Trophoblast cell (in vitro differentiated cells and primary cell): ENCODE data around the gene FNDC1.

ENCODE experiments used
- DNase-seq, 2 donors: peaks; one replicate each; pipeline ENCODE4 v3.0.0-alpha.2; 2016
- H2AFZ ChIP-seq: 2 replicates; pipeline ENCODE4 v1.6.1; 2013; ENCODE audit warnings: low read length, moderate library complexity, mild to moderate bottlenecking; ENCODE audit not compliant: insufficient read depth, poor library complexity
- H2AK5ac ChIP-seq: 2 replicates; pipeline ENCODE4 v1.6.1; 2013; ENCODE audit warnings: mild to moderate bottlenecking, low read length
- H2BK120ac ChIP-seq: 2 replicates; pipeline ENCODE4 v1.6.1; 2013; ENCODE audit warnings: low read length, mild to moderate bottlenecking, moderate library complexity; ENCODE audit not compliant: insufficient read depth, poor library complexity
- H2BK12ac ChIP-seq: 2 replicates; pipeline ENCODE4 v1.6.1; 2013; ENCODE audit warnings: mild to moderate bottlenecking, low read length, moderate library complexity
- H2BK5ac ChIP-seq: 2 replicates; pipeline ENCODE4 v1.6.1; 2013; ENCODE audit warnings: low read length, low read depth, moderate library complexity, mild to moderate bottlenecking; ENCODE audit not compliant: poor library complexity
- H3K14ac ChIP-seq: 2 replicates; pipeline ENCODE4 v1.6.1; 2013; ENCODE audit warnings: mild to moderate bottlenecking, low read length
- H3K18ac ChIP-seq: 2 replicates; pipeline ENCODE4 v1.6.1; 2013; ENCODE audit warnings: mild to moderate bottlenecking, low read length
- H3K23ac ChIP-seq: 2 replicates; pipeline ENCODE4 v1.6.1; 2013; ENCODE audit warnings: low read length
- H3K27ac ChIP-seq: 2 replicates; pipeline ENCODE4 v1.5.1; 2013; ENCODE audit warnings: low read depth, mild to moderate bottlenecking, inconsistent platforms, low read length, moderate library complexity
- H3K27me3 ChIP-seq: 2 replicates; pipeline ENCODE4 v1.6.1; 2013; ENCODE audit warnings: inconsistent platforms, mild to moderate bottlenecking, low read length, moderate library complexity; ENCODE audit not compliant: insufficient read depth
- H3K36me3 ChIP-seq, 2 experiments: 1 replicate in 1 of 2; 2 replicates in 1 of 2; pipeline ENCODE4 v1.6.1; 2013; ENCODE audit warnings: low read length in 2 of 2, mild to moderate bottlenecking in 2 of 2, moderate library complexity in 1 of 2; ENCODE audit not compliant: insufficient read depth in 2 of 2, control insufficient read depth in 1 of 2
- H3K4ac ChIP-seq: 2 replicates; pipeline ENCODE4 v1.6.1; 2013; ENCODE audit warnings: low read depth, mild to moderate bottlenecking, low read length, moderate library complexity
- H3K4me1 ChIP-seq, 2 experiments: 1 replicate in 1 of 2; 2 replicates in 1 of 2; pipeline ENCODE4 v1.6.1; 2013; ENCODE audit warnings: low read length in 2 of 2, mild to moderate bottlenecking in 2 of 2, moderate library complexity in 1 of 2; ENCODE audit not compliant: insufficient read depth in 2 of 2, control insufficient read depth in 1 of 2
- H3K4me2 ChIP-seq: 2 replicates; pipeline ENCODE4 v1.6.1; 2013; ENCODE audit warnings: inconsistent platforms, mild to moderate bottlenecking, low read length, moderate library complexity
- H3K4me3 ChIP-seq: 2 replicates; pipeline ENCODE4 v1.5.1; 2013; ENCODE audit warnings: mild to moderate bottlenecking, low read depth, low read length, inconsistent platforms
- H3K79me1 ChIP-seq: one replicate; pipeline ENCODE4 v1.6.1; 2013; ENCODE audit warnings: low read length
- H3K79me2 ChIP-seq: 2 replicates; pipeline ENCODE4 v1.6.1; 2013; ENCODE audit warnings: low read length, mild to moderate bottlenecking; ENCODE audit not compliant: control insufficient read depth, insufficient read depth, poor library complexity
- H3K9ac ChIP-seq: 2 replicates; pipeline ENCODE4 v1.6.1; 2013; ENCODE audit warnings: mild to moderate bottlenecking, low read length
- H3K9me3 ChIP-seq: 2 replicates; pipeline ENCODE4 v1.6.1; 2013; ENCODE audit warnings: low read depth, mild to moderate bottlenecking, control low read depth, inconsistent platforms, low read length; ENCODE audit not compliant: insufficient read depth
- H4K12ac ChIP-seq: 2 replicates; pipeline ENCODE4 v1.6.1; 2013; ENCODE audit warnings: low read depth, mild to moderate bottlenecking, low read length, moderate library complexity
- H4K8ac ChIP-seq: 2 replicates; pipeline ENCODE4 v1.6.1; 2013; ENCODE audit warnings: low read depth, mild to moderate bottlenecking, low read length, moderate library complexity
- H4K91ac ChIP-seq: one replicate; pipeline ENCODE4 v1.6.1; 2013; ENCODE audit warnings: low read depth, mild to moderate bottlenecking, low read length, moderate library complexity
- WGBS: extraction: QIAGEN DNeasy Blood & Tissue Kit; methylation state at CpG from one replicate; pipeline ENCODE4 v1.1.7; 2013; ENCODE audit warnings: missing lambda C conversion rate; ENCODE audit not compliant: insufficient read length, insufficient coverage; ENCODE audit errors: extremely low coverage; 5-methylcytosine and 5-hydroxymethylcytosine counted together

FNDC1 gene

DNA sequence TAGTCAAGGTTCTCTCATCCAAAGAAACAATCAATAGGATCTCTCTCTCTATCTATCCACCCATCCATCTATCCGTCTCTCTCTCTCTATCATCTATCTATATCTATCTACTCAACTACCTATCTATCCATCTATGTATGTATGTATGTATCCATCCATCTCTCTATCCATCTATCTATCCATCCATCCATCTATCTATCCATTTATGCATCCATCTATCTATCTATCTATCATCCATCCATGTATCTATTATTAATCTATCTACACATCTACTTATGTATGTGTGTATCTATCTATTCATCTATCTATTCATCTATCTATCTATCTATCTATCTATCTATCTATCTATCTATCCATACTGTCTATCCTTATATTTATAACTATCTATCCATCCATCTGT lies 99.3 kb downstream of the FNDC1 start:
- H3K23ac ChIP-seq, result no peak overlapping the region
- no peak overlapping the region for H4K12ac ChIP-seq
- H3K4me2 ChIP-seq, result no peak overlapping the region
- peaks cover 2% of the 10 kb centered on the region for H3K9me3 ChIP-seq
- H3K18ac ChIP-seq, result no peak overlapping the region
- H4K8ac ChIP-seq, result no peak overlapping the region
- H3K4me1 ChIP-seq, result no peaks in the 10 kb centered on the region
- H4K91ac ChIP-seq, result no peak overlapping the region
- no peak overlapping the region for H3K4me3 ChIP-seq
- H3K27me3 ChIP-seq, result no peaks in the 10 kb centered on the region
- no peak overlapping the region for H3K4ac ChIP-seq
- H3K79me1 ChIP-seq, result no peaks in the 10 kb centered on the region
- 100% methylated on average over 1 of the region's 1 CpG for WGBS
- no peak overlapping the region for H2AK5ac ChIP-seq
- H3K36me3 ChIP-seq, result no peaks in the 10 kb centered on the region
- no peak overlapping the region for H2BK12ac ChIP-seq
- H2BK120ac ChIP-seq, result no peak overlapping the region
- no peak for DNase-seq
- H2BK5ac ChIP-seq, result no peak overlapping the region
- H2AFZ ChIP-seq, result no peak overlapping the region
- H3K79me2 ChIP-seq, result no peaks in the 10 kb centered on the region
- no peak overlapping the region for H3K27ac ChIP-seq
- no peak overlapping the region for H3K9ac ChIP-seq
- no peak overlapping the region for H3K14ac ChIP-seq

DNA sequence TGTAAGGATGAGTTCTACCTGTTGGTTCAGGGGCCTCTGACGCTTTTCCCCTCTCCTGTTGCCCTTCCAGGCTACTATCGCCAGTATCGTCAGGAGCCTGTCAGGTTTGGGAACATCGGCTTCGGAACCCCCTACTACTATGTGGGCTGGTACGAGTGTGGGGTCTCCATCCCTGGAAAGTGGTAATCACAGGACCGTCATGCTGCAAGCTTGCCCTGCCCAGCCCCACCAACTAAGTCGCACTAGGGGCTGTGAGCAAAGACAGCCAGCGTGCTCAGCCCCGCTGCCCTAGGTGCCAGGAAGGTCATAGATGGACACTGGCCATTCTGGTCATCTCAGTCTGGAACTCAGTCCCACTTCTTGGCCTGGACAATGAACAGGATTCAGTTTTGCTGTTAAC lies 102.1 kb downstream of the FNDC1 start:
- H3K36me3 ChIP-seq, result no peaks in the 10 kb centered on the region
- no peak overlapping the region for H4K12ac ChIP-seq
- no peak overlapping the region for H2AK5ac ChIP-seq
- H3K4ac ChIP-seq, result no peak overlapping the region
- H2AFZ ChIP-seq, result no peak overlapping the region
- H2BK5ac ChIP-seq, result no peak overlapping the region
- no peaks in the 10 kb centered on the region for H3K79me2 ChIP-seq
- no peak overlapping the region for H3K4me2 ChIP-seq
- H4K8ac ChIP-seq, result no peak overlapping the region
- H3K79me1 ChIP-seq, result no peaks in the 10 kb centered on the region
- H3K27ac ChIP-seq, result no peak overlapping the region
- no peaks in the 10 kb centered on the region for H3K4me1 ChIP-seq
- no peak overlapping the region for H2BK12ac ChIP-seq
- no CpG with 5 or more reads among the region's 10 CpGs for WGBS
- H3K9me3 ChIP-seq, result no peaks in the 10 kb centered on the region
- no peak overlapping the region for H3K23ac ChIP-seq
- H4K91ac ChIP-seq, result no peak overlapping the region
- DNase-seq, result no peak
- H3K18ac ChIP-seq, result no peak overlapping the region
- no peak overlapping the region for H2BK120ac ChIP-seq
- H3K27me3 ChIP-seq, result no peaks in the 10 kb centered on the region
- no peak overlapping the region for H3K4me3 ChIP-seq
- H3K14ac ChIP-seq, result no peak overlapping the region
- no peak overlapping the region for H3K9ac ChIP-seq

DNA sequence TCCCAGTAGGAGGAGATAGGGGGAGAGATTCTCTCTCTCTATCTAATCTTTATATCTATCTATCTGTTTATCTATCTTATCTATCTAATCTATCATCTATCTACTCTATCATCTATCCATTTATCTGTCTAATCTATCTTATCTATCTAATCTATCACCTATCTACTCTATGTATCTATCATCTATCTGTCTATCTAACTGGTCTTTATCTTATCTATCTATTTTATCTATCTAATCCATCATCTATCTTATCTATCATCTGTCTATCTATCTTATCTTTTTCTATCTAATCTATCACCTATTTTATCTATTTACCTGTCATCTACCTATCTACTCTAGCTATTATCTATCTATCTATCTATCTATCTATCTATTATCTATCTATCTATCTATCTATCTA lies 109.4 kb downstream of the FNDC1 start:
- H2AFZ ChIP-seq, result no peak overlapping the region
- no peaks in the 10 kb centered on the region for H3K79me2 ChIP-seq
- no peak for DNase-seq
- no peak overlapping the region for H3K27ac ChIP-seq
- no peak overlapping the region for H4K8ac ChIP-seq
- peaks cover 4% of the 10 kb centered on the region for H3K9me3 ChIP-seq
- no peak overlapping the region for H2BK12ac ChIP-seq
- no peak overlapping the region for H3K23ac ChIP-seq
- no peak overlapping the region for H2AK5ac ChIP-seq
- no peak overlapping the region for H3K4ac ChIP-seq
- no peaks in the 10 kb centered on the region for H3K27me3 ChIP-seq
- H4K12ac ChIP-seq, result no peak overlapping the region
- no peaks in the 10 kb centered on the region for H3K36me3 ChIP-seq
- H3K18ac ChIP-seq, result no peak overlapping the region
- H3K4me2 ChIP-seq, result no peak overlapping the region
- H2BK5ac ChIP-seq, result no peak overlapping the region
- no peaks in the 10 kb centered on the region for H3K79me1 ChIP-seq
- H4K91ac ChIP-seq, result no peak overlapping the region
- H3K4me3 ChIP-seq, result no peak overlapping the region
- H3K9ac ChIP-seq, result no peak overlapping the region
- H3K14ac ChIP-seq, result no peak overlapping the region
- H2BK120ac ChIP-seq, result no peak overlapping the region
- peaks cover 0 to 2% of the 10 kb centered on the region in 2 experiments for H3K4me1 ChIP-seq

DNA sequence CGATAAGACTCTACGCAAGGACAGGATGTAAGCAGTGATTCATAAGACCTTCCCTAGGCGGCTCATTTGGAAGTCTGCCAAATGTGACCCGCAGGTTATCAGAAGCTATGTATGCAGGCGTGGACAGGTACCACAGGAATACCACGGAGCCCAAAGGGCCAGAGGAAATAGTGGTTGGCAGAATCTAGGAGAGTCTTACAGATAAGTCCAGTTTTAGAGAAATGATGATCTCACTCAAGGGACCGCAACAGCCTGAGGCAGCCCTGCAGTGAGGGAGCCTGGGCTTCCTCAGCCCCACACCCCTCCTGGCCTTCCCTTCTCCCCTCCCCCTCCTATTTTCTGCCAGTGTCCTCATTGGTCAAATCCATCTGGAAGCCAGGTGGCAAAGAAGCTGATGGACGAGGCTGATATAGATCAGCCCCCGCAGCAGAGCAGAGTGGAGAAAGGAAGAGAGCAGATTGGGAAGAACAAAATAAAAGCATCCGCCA lies 110.6 kb downstream of the FNDC1 start:
- Histone ChIP-seq H3K4me1 (peaks cover 0 to 2% of the 10 kb centered on the region in 2 experiments), H3K27me3 (no peaks in the 10 kb centered on the region), H3K79me1 (no peaks in the 10 kb centered on the region), H3K9ac (no peak overlapping the region), H3K36me3 (no peaks in the 10 kb centered on the region), H3K4me3 (no peak overlapping the region), H4K12ac (no peak overlapping the region), H2BK120ac (no peak overlapping the region), H4K91ac (no peak overlapping the region), H3K79me2 (no peaks in the 10 kb centered on the region), H4K8ac (no peak overlapping the region), H3K18ac (no peak overlapping the region), H3K9me3 (peaks cover 4% of the 10 kb centered on the region), H2AFZ (no peak overlapping the region), H2AK5ac (no peak overlapping the region), H3K4me2 (no peak overlapping the region), H3K23ac (no peak overlapping the region), H2BK12ac (no peak overlapping the region), H3K4ac (no peak overlapping the region), H3K27ac (no peak overlapping the region), H3K14ac (no peak overlapping the region), H2BK5ac (no peak overlapping the region)
- WGBS, result no CpG with 5 or more reads among the region's 10 CpGs
- peak; percentile 76 to 85 for DNase-seq
